Vagina (tissue), 2 donors: ENCODE measurements around the gene RPL36.

Experiments
- POLR2A ChIP-seq, 2 donors: fragments of 450-650 bp; IDR thresholded peaks; one replicate each; pipeline ENCODE4 v1.6.1; 2017; ENCODE audit warnings: antibody characterized with exemption in 2 of 2, mild to moderate bottlenecking in 2 of 2, moderate library complexity in 2 of 2
- POLR2AphosphoS5 ChIP-seq, 2 donors: sonication (generic); formaldehyde crosslinking; IDR thresholded peaks; one replicate each; pipeline ENCODE4 v1.9.0; 2017; ENCODE audit warnings: antibody characterized with exemption in 2 of 2, mild to moderate bottlenecking in 2 of 2, low read depth in 1 of 2; ENCODE audit not compliant: insufficient read depth in 1 of 2
- TF ChIP-seq, protein P1 (sequence below), 3 experiments: fragments of 450-650 bp in 2 of 3; fragments of 200-600 bp in 1 of 3; sonication (generic) in 1 of 3; IDR thresholded peaks; one replicate each; pipeline ENCODE4 v1.5.1; 2017 to 2019; ENCODE audit warnings: antibody characterized with exemption in 3 of 3, mild to moderate bottlenecking in 2 of 3, moderate library complexity in 2 of 3

DNA sequence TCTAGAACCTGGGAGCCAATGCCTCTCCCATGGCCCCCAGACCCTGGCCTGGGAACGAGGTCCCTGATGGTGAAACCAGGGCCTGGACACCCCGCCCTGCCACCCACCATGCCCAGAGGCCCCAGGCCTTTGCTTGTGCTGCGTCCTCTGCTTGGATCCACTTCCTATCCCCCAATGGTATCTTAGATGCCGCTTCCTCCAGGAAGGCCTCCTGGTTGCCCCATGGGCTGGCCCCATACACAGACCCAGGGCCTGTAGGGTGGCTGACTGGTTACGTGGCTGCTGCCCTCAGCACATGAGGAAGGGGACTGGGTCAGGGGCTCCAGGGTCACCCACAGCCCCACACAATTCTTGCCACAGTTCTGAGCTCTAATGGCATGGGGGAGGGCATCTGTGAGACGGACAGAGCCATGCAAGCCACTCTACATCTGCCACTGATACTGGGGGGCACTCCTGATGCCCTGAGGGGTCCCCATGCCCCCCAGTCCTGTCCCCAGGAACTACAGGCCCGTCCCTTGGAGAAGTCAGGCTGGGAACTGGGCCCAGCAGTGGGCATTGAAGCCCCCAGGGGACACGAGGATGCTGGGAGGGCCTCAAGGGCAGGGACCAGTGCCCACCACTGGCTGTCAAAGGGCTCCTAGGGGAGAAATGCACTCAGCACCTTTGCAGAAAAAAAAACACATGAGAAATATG, 5.0 kb downstream of the RPL36 start:
- TF ChIP-seq, protein P1, sequence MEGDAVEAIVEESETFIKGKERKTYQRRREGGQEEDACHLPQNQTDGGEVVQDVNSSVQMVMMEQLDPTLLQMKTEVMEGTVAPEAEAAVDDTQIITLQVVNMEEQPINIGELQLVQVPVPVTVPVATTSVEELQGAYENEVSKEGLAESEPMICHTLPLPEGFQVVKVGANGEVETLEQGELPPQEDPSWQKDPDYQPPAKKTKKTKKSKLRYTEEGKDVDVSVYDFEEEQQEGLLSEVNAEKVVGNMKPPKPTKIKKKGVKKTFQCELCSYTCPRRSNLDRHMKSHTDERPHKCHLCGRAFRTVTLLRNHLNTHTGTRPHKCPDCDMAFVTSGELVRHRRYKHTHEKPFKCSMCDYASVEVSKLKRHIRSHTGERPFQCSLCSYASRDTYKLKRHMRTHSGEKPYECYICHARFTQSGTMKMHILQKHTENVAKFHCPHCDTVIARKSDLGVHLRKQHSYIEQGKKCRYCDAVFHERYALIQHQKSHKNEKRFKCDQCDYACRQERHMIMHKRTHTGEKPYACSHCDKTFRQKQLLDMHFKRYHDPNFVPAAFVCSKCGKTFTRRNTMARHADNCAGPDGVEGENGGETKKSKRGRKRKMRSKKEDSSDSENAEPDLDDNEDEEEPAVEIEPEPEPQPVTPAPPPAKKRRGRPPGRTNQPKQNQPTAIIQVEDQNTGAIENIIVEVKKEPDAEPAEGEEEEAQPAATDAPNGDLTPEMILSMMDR (IDR thresholded peaks at IDR 0.05) = no peak
- TF ChIP-seq POLR2A (IDR thresholded peaks at IDR 0.05) = no peak
- no peak for TF ChIP-seq POLR2AphosphoS5 (IDR thresholded peaks at IDR 0.05; ENCODE audit: insufficient read depth in 1 of 2, low read depth in 1 of 2)
